Hematopoietic multipotent progenitor cell (in vitro differentiated cells): ENCODE results near the gene SPDYC. TPM values are rescaled to one million over a fixed set of nuclear protein-coding genes. Genes with fewer than 3 reads are reported as not detected.

ENCODE experiments used
- DNase-seq, 3 donors: peaks; one replicate each; pipeline ENCODE4 v3.0.0-alpha.2; 2011 to 2015; ENCODE audit warnings: low read depth in 2 of 3, low spot score in 2 of 3
- total RNA-seq: library from RNA; depleted of rRNA; stranded (reverse); fragments of >200 nt; gene quantifications from one replicate; pipeline ENCODE4 v1.2.3, GENCODE V29; 2012

SPDYC gene, protein sequence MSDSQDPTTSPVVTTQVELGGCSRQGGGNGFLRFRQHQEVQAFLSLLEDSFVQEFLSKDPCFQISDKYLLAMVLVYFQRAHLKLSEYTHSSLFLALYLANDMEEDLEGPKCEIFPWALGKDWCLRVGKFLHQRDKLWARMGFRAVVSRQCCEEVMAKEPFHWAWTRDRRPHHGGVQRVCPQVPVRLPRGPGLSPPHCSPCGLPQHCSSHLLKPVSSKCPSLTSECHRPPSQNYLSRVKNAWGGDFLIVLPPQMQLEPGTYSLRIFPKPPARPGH
- not detected for total RNA-seq

DNA sequence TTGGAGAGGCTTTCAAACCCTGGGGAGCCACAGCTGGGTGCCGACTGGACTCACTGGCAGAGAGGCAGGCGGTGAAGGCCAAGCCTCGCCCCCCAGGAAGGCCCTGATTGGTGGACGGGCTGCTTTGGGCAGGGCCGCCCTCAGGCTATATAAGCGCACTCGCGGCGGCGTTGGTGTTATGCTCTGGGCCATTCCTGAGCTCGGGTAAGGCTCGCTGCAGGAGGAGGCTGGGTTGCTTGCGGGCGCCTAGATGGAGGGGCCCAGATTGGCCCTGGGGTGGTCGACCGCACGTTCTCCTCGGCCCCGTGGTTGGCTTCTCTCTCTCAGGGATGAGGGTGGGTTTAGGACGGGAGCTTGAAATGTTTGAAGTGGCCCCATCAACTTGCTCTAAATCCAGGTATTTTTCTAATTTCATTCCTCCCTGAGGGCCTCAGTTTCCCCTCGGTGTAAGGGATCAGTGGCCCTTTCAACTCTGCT is at the start of gene SPDYC:
SPDYC (plus strand) TSS at position 176 of the 477 bp plus-strand sequence. CDS start 1,125 bp downstream, outside the sequence.
- no peak for DNase-seq

DNA sequence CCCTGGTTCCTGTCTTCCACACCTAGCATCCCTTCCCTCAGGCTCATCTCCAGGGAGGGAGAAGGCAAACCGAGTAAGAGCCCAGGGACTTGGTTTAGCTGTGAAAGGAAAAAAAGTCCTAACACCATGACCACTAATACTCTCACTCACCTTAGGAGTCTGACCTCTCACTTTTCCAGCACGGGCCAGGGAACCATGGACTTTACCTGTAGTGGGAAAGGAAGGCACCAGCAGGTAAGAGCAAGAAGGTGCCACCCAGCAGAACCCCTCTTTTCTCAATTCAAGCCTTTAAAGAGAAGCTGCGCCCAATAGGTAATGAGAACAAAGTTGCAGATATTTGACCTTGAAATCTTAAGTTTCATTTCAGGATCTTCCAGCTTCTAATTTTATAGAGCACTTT is 49.2 kb upstream of the SPDYC start:
- no peak for DNase-seq

DNA sequence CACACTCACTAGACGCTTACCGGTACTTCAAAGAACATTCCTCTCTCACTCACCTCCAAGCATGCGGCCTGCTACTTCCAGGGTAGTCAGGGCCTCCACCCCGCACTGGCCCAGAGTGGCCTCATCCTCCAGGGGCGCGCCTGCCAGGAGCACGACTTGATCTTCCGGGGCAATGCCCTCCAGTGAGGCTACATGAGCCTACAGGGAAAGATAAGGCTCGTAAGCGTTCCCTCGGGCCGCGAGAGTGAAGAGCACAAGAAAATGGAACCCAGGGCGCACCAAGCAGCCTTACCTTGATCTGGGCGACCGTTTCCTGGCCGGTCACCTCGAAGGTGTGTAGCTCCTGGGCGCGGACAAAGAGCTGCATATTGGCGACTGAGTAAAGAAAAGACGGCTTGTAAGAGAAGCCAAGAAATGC is 48.6 kb upstream of the SPDYC start:
- DNase-seq, result peak in 1 of 3 donors; percentile 31

DNA sequence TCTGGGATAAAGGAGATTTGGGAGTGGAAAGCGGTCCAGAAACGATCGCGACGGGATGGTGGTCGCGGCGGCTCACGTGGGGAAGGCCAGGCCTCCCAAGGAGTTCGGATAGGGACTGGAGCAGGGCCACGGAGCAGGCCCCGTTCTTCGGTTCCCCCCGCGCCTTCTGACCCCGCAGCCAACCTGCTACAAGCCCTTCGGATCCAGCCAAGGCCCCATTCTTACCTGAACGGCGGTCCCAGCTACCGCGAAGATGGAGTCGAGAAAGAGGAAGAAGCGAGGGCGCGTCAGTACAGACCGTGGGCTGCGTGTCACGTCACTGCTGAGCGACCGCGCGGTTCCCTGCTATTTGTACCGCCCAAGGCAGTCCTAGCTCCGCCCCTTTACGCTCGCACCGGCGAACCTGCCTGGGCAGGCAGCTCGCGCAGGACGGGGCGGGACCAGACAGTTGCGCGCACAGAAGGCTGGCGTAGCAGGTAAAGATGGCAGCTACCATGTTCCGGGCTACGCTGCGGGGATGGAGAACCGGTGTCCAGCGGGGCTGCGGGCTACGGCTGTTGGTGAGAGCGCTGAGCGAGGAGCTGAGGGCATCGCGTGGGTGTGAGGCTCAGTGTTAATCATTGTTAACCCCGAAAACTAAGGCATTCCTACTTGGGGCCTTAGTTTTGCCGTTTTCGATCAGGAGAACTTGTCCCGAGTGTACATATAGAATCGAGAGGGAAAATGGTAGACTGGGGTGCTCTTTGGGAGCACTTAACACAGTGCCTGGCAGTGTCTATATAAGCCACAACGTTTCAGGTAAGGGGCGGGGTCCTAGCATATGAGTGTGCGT is 48.0 kb upstream of the SPDYC start, which contains the start of the genes FAU and MRPL49:
FAU (minus strand) TSS at position 270 of the 832 bp plus-strand sequence. CDS start 321 bp downstream, outside the sequence.
MRPL49 (plus strand) TSS at position 457 of the 832 bp plus-strand sequence; CDS start at position 483, 26 bp downstream.
- peak; percentile 92 to 99 (median 98) for DNase-seq

DNA sequence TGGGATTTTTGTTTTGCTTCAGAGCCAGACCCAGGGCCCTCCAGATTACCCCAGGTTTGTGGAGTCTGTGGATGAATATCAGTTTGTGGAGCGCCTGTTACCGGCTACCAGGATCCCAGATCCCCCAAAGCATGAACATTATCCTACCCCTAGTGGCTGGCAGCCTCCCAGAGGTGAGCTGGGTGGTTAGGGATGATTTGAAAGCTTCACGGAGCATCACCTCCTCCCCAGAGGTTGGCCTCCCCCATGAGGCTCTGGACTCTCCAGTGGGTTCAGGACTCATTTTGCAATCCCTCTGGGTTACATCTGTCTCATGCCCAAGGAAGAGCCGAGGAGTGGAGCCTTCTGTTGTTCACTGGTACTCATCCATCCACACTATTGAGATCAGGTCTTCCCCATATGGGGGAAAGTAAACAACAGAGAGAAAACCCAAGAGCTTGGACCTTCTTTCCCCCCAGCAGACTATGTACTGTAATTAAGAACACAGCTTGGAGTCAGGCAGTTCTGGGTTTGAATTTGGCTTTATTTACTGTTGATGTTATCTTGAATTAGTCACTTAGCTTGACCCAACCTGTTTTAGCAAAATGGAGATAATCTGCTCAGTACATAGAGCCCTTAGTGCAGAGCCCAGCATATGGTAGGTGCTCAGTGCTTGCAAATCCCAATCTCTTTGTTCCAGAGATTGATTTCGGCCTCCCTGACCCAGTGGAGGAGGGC is 45.4 kb upstream of the SPDYC start:
- no peak for DNase-seq

DNA sequence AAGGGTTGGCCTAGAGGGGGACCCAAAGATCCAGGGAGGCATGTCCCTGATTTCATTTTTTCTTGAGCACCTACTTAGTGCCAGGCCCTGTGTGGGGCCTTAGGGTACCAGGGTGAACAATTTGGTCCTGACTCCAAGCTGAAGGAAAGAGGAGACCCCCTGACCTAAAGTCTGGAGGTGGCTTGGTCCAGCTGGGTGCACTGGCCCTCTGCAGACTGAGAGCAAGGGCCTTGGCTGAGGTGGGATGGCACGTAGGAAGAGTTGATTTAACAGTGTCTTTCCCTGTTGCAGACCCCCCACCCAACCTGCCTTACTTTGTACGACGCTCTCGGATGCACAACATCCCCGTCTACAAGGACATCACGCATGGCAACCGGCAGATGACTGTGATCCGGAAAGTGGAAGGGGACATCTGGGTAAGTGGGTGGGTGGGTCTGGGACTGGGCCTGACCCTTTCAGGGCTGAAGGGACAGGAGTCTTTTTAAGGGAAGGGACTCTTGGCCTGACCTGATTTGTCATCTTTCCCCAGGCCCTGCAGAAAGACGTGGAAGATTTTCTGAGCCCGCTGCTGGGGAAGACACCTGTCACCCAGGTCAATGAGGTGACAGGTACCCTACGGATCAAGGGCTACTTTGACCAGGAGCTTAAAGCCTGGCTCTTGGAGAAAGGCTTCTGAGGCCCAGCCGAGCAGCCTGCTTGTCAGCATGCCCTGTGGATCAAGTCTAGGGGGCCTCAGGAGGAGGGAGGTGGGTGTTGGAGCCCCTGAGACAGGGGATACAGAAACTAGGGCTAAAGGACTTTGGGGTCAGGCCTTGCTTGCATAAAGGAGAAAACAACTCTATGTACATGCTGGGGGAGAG is 44.6 kb upstream of the SPDYC start:
- no peak for DNase-seq

DNA sequence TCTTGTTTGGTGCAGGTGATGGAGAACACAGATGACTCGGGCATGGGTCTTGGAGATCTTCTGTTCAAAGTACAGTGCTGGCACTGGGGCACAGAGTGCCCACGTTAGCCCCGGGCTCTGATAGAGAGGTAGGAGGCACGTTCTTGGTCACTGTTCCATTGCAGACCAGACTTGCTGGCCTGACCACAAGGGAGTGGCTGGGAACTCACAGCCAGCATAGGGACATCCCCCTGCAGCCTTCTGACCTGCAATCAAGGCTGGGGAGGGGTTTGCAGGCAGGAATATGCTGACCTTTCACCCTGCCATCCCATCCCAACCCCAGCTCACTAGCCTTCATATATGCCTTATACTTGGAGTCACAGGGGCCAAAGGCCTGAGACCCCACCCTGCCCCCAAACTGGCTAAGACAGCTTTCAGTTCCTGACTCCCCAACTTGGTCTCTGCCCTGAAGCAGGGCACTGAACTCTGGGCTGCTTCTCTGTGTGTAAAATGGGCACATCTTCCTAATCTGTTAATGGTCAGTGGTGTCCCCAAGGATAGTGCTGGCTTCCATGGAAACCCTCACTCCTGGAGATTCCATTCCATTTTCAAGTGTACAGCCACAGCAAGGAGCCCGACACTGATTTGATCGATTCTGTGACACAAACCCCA is 43.3 kb upstream of the SPDYC start:
- no peak for DNase-seq

DNA sequence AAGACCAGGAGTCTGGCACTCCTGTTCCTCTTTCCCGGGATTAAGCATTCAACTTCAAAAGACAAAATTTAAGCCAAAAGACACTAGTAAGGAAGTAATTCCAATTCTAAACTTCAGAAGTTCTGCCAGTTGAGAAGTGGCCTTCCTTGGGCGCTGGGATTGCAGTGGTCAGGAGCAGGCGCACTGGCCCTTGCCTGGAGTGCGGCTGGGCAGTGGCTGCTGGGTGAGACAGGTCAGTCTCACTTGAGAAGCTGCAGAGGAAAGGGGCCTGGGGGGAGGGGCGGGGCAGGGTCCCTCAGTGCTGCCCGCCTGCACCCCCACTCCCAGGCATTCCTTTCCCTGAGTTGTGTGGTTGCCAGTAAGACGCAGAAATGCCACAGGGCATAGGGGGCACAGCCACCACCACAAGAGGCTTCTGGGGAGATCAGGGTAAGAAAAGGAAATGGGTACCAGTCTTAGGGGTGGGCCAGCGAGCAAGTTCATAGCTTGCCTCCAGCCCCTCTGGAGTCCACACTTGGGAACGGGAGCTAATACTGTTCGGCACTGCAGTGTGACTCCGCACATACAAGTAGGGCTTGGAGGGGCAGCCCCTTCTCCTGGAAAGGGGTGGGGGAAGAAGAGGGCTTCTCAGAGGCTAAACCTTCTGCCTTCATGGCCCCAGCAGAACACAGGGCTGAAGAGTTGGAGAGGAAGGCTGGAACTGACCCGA is 42.4 kb upstream of the SPDYC start:
- DNase-seq, result no peak

DNA sequence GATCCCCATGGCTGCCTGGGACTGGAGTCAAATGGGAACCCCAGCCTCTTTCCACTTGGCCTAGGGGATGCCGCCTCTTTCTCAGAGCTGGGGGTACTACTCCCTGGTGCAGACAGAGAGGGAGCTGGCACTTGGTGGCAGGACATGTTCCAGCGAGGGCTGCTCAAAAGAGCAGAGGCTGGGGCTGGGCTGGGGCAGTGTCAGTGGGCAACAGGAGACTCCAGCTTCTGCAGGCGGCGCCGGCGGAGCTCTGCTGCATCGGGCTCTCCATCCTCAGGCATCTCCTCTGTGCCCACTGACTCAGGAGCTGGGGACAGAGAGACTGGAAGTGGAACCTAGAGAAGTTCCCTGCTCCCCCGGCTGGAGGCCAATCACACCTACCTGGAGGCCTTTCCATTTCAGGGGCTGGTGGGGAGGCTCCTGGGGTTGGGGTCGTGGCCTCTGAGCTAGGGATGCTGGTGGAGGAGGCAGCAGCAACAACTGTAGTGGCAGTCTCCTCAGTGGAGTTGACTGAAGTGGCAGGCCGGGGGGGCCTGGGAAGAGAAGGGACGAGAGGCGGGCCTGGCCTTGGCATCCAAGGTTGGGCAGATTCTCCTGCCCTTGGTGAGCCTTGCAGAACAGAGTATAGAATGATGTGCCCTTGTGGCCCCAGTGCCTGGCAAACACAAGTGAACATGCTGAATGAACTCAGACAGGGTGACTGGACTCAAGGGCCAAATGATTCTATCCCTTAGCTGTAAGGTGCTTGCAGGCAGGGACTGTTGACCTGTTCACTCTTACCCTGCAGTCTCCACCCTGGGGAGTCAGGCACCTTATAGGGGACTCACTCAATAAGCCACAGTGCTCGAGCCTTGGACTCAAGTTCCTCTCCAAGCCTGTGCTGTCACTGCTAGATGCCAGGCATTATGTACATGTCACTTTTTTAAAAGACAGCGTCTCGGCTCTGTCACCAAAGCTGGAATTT is 41.6 kb upstream of the SPDYC start:
- no peak for DNase-seq

DNA sequence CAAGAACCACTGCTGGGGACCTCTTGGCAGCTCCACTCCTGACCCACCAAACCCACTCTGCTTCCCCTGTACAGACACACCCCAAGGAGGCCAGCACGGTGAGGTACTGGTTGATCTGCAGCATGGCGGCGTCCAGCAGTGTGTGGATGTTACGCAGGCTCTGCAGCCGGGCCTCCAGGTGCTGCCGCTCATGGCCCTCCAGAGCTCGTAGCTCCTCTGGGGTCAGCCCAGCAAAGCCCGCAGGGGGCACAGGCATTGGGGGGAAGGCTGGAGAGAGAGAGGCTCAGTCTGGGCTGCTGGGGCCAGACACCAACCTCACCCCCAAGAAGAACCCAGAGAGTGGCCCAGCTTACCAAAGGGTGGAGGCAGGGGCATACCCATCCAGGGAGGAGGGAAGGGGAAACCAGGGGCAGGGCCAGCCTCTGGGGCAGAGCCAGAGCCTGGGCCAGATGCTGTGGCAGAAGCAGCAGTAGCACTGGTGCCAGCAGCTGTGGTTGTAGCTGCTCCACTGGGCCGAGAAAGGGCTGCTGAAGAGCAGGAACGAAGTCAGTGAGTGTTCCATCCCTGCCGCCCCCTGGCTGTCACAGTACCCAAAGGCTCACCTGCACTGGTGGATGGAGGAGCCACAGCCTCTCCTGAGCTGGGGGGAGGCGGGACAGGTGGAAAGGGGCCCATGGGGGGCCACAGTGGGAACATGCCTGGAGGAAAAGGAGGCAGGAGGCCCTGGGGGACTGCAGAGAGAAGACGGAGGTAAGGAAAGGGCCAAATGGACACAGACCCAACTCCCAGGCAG is 40.2 kb upstream of the SPDYC start:
- DNase-seq, result no peak

DNA sequence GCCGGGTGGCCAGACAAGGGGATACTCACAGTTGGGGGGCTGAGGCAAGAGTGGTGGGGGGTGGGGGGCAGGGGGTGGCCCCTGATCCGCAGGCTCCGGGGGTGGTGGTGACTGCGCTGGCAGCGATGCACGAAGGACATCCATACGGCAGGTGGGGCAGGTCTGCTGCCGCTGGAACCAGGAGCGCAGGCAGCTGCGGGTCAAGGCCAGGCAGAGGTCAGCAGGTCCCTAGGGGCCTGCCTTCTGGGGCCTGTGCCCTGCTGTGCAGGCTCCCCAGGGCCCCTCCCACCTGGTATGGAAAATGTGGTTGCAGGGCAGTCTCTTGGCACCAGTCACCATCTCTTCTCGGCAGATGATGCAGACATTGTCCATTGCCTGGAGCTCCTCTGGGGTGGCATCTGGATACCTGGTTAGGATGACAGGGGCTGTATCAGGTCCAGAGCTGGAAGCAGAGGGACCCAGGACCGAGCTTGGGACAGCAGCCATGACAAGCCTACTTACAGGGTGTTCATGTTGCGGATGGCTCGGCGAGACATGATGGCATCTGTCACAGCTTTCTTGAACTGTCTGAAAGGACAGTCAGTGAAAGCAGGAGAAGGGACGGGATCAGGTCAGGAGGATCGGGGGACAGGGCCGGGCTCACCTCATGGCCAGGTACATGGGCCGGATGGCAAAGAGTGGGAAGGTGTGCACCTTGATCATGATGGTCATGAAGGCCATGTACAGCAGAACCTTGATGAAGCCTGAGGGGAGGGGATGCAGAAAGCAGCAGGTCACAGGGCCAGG is 39.2 kb upstream of the SPDYC start:
- no peak for DNase-seq

DNA sequence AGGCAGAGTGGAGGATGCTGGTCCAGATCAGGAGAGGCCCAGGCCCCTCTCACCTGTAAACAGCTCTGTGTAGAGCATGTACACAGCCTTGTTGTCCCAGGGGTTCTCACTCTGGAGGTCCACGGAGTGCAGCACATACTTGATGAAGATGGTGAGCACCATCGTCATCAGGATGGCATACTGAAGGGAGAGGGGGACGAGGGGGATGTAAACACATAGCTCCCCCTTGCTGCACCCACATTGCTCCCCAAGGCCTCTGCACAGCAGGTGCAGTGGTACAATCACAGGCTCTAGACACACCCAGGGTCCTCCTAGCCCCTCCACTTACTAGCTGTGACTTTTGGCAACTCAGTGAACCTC is 38.6 kb upstream of the SPDYC start:
- no peak for DNase-seq

DNA sequence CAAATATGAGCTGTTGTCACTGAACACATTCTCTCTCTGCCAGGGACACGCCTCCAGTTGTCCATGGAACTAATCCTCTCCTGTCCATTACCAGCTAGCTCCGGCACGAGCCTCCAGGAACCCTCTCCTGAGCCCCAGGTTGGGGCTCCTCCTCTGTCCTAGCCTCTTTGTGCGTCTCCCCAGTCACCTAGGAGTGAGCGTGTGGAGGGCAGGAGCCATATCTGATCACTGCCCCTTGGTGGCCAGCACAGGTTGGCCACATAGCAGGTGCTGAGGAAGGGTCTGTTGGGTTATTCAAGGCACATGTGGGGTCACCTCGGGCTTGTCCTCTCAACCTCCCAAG is 38.2 kb upstream of the SPDYC start:
- no peak for DNase-seq

DNA sequence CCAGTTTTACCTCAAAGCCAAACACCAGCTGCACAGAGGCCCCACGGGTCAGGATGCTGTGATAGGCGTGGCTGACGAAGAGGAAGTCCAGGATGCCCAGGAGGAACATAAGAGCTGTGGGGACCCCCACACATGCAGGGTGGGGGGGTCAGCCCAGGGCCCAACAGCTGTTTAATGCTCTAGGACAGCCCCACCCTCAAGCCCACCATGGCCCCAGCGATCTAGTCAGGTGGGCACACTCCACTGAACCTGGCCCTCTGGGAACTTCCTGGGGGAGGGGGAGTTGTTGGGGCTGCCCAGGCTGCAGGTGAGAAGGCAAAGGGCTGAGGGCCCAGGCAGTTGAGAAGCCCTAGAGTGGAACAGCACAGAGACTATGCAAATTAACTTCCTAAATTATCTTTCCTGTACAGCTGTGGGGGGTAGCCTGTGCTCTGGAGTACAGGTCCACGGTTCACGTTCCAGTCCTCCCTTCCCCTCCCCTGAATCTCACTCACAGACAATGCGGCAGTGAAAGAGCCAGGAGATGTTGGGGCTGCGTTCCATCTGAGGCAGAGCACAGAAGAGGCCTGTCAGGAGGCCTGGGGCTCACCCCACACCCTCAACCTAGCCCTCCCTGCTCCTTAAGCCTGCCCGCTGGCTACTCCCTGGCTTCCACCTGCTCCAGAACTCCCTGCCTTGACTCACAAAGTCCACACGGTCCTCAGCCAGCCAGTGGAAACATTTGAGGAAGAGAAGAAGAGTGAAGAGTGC is 37.6 kb upstream of the SPDYC start:
- DNase-seq, result no peak

DNA sequence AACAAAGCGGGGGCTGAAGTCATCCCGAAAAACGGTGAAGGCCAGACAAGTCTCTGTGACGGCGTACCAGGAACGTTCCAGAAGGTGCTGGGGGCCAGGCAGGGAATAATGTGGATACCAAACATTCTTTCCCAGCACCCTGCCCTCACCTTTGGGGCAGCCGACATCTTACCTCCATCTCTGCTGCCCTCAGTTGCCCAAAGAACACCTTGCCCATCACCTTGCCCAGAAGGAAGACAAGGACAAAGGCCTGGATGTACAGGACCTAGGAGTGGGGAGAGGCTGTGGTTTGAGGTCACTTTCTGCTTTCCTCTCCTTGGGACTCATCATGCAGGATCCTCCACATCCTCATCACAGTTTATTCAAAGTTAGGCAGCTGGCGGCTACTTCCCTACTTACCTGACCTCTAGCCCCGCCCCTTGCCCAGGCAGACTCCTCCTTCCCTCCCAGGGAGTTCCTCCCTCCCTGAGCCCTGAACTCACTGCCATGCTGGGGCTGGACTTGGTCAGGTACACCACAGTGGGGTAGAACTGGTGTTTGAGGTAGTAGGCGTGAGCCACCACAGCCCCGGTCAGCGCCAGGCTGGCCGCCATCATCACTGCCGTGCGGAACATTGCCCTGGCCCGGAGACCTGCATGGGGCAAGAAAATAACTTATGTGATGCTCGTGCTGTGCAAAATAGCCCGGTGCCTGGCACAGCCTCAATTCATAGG is 36.9 kb upstream of the SPDYC start:
- DNase-seq, result peak in 2 of 3 donors; percentile 41 to 42
